OCI-LY3 (cell line): ENCODE results near the gene PYGB.

Experiments
- EZH2phosphoT487 ChIP-seq: fragments of 200-600 bp; shearing (Covaris generic); IDR thresholded peaks from 2 replicates; pipeline ENCODE4 v1.6.1; 2018; ENCODE audit warnings: antibody characterized with exemption, mixed run types, low read depth
- TF ChIP-seq, protein P1 (sequence below): fragments of 200-600, 300-600 bp; sonication (generic); IDR thresholded peaks from 2 replicates; pipeline ENCODE4 v1.5.1; 2014; ENCODE audit warnings: antibody characterized with exemption, low read length, low read depth

- TF ChIP-seq, protein P1, sequence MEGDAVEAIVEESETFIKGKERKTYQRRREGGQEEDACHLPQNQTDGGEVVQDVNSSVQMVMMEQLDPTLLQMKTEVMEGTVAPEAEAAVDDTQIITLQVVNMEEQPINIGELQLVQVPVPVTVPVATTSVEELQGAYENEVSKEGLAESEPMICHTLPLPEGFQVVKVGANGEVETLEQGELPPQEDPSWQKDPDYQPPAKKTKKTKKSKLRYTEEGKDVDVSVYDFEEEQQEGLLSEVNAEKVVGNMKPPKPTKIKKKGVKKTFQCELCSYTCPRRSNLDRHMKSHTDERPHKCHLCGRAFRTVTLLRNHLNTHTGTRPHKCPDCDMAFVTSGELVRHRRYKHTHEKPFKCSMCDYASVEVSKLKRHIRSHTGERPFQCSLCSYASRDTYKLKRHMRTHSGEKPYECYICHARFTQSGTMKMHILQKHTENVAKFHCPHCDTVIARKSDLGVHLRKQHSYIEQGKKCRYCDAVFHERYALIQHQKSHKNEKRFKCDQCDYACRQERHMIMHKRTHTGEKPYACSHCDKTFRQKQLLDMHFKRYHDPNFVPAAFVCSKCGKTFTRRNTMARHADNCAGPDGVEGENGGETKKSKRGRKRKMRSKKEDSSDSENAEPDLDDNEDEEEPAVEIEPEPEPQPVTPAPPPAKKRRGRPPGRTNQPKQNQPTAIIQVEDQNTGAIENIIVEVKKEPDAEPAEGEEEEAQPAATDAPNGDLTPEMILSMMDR: no peak
- no peak for TF ChIP-seq EZH2phosphoT487
Measured at GRCh38 chr20:25289886-25290597, 42.2 kb downstream of the PYGB start.
